GM23248 (cell line): ENCODE data around the gene LUC7L. TPM values are rescaled to one million over a fixed set of nuclear protein-coding genes. Genes with fewer than 3 reads are reported as not detected.

Experiments
- DNase-seq: peaks from one replicate; pipeline ENCODE4 v3.0.0-alpha.2; 2015
- H2AFZ ChIP-seq: fragments of 200-600 bp; sonication (generic); 2 replicates; pipeline ENCODE4 v1.6.1; 2016; ENCODE audit warnings: antibody characterized with exemption
- H3F3A ChIP-seq: fragments of 200-600 bp; sonication (generic); 2 replicates; pipeline ENCODE4 v1.6.1; 2016; ENCODE audit warnings: mild to moderate bottlenecking, antibody characterized with exemption, mixed run types; ENCODE audit not compliant: insufficient read depth
- H3K27ac ChIP-seq: fragments of 200-600 bp; sonication (generic); 2 replicates; pipeline ENCODE4 v1.5.1; 2016; ENCODE audit warnings: mild to moderate bottlenecking
- H3K27me3 ChIP-seq: fragments of 200-600 bp; sonication (generic); replicated peaks from 2 replicates; pipeline ENCODE4 v1.6.1; 2016; ENCODE audit warnings: mild to moderate bottlenecking; ENCODE audit not compliant: insufficient read depth
- H3K36me3 ChIP-seq: fragments of 200-600 bp; sonication (generic); 2 replicates; pipeline ENCODE4 v1.6.1; 2016; ENCODE audit warnings: low read depth, mild to moderate bottlenecking
- H3K4me1 ChIP-seq: fragments of 200-600 bp; sonication (generic); 2 replicates; pipeline ENCODE4 v1.6.1; 2016; ENCODE audit warnings: mild to moderate bottlenecking; ENCODE audit not compliant: insufficient read depth
- H3K4me2 ChIP-seq: fragments of 200-600 bp; sonication (generic); one replicate; pipeline ENCODE4 v1.6.1; 2016; ENCODE audit warnings: mild to moderate bottlenecking; ENCODE audit not compliant: unreplicated experiment
- H3K4me3 ChIP-seq: fragments of 200-600 bp; sonication (generic); 2 replicates; pipeline ENCODE4 v1.5.1; 2016; ENCODE audit warnings: mild to moderate bottlenecking
- H3K79me2 ChIP-seq: fragments of 200-600 bp; sonication (generic); 2 replicates; pipeline ENCODE4 v1.6.1; 2016; ENCODE audit warnings: mild to moderate bottlenecking; ENCODE audit not compliant: insufficient read depth
- H3K9ac ChIP-seq: fragments of 200-600 bp; sonication (generic); 2 replicates; pipeline ENCODE4 v1.6.1; 2016; ENCODE audit warnings: mild to moderate bottlenecking
- H3K9me2 ChIP-seq: fragments of 200-600 bp; sonication (generic); 2 replicates; pipeline ENCODE4 v1.6.1; 2016; ENCODE audit warnings: mixed run types, mild to moderate bottlenecking, moderate library complexity; ENCODE audit not compliant: insufficient read depth
- H3K9me3 ChIP-seq: fragments of 200-600 bp; sonication (generic); one replicate; pipeline ENCODE4 v1.6.1; 2017; ENCODE audit warnings: low read depth
- H4K20me1 ChIP-seq: fragments of 200-600 bp; sonication (generic); 2 replicates; pipeline ENCODE4 v1.6.0; 2016; ENCODE audit not compliant: insufficient read depth
- EZH2 ChIP-seq: fragments of 200-600 bp; sonication (generic); IDR thresholded peaks from 2 replicates; pipeline ENCODE4 v1.6.1; 2018; ENCODE audit warnings: antibody characterized with exemption, mild to moderate bottlenecking; ENCODE audit not compliant: insufficient read depth, poor library complexity, severe bottlenecking
- EZH2phosphoT487 ChIP-seq: fragments of 200-600 bp; sonication (generic); IDR thresholded peaks from 2 replicates; pipeline ENCODE4 v1.6.1; 2018; ENCODE audit warnings: antibody characterized with exemption, moderate library complexity, mild to moderate bottlenecking, low read depth; ENCODE audit not compliant: insufficient read depth
- WGBS, 2 experiments: methylation state at CpG; one replicate each; pipeline ENCODE4 v1.1.6; 2015 to 2017; ENCODE audit warnings: low lambda C conversion rate in 2 of 2, low coverage in 1 of 2; ENCODE audit errors: missing lambda C conversion rate in 2 of 2; 5-methylcytosine and 5-hydroxymethylcytosine counted together
- in situ Hi-C: fragments of 300-500 bp; cut with MboI; formaldehyde crosslinking; loops from 2 replicates; pipeline ENCODE4 v1.15.0; 2020
- polyA plus RNA-seq: library from polyadenylated mRNA; unstranded; fragments of >200 nt; fragmentation: Nextera tagmentation; extraction: Ambion mirVana; gene quantifications from 2 replicates; pipeline ENCODE4 v1.2.1, GENCODE V29; 2016
- small RNA-seq: library from RNA; depleted of rRNA; stranded (forward); fragments of <200 nt; gene quantifications from one replicate; pipeline ENCODE3, GENCODE V24; 2014; ENCODE audit warnings: low read depth, low replicate concordance
- total RNA-seq: library from RNA; depleted of rRNA; stranded (reverse); fragments of >200 nt; shearing (Covaris generic); gene quantifications from 2 replicates; pipeline ENCODE4 v1.2.3, GENCODE V29; 2014; rRNA removed

LUC7L gene
- total and polyA plus RNA-seq, 2 experiments from 2014 or later = 37.3 to 49.6 TPM

GRCh38 chr16:143456-143855, 85.8 kb downstream of the LUC7L start:
- Histone ChIP-seq H4K20me1 (no peaks in the 10 kb centered on the region), H3K9me2 (no peaks in the 10 kb centered on the region), H3K4me2 (no peak overlapping the region), H3K4me1 (no peaks in the 10 kb centered on the region), H3K27ac (no peak overlapping the region), H3K36me3 (no peaks in the 10 kb centered on the region), H3K4me3 (no peak overlapping the region), H3K9me3 (no peaks in the 10 kb centered on the region), H3K9ac (no peak overlapping the region), H3F3A (no peaks in the 10 kb centered on the region), H2AFZ (no peak overlapping the region), H3K79me2 (no peaks in the 10 kb centered on the region), H3K27me3 (no peaks in the 10 kb centered on the region)
- DNase-seq = no peak
- in situ Hi-C loops = no loop called here
- TF ChIP-seq EZH2phosphoT487 (no peak), EZH2 (no peak)
- 52 to 57% methylated on average over 6 of the region's 6 CpGs for WGBS, 2 experiments

GRCh38 chr16:143047-143446, 86.2 kb downstream of the LUC7L start:
- TF ChIP-seq EZH2 = no peak
- TF ChIP-seq EZH2phosphoT487 = no peak
- H3K9ac ChIP-seq = no peak overlapping the region
- H3K9me3 ChIP-seq = no peaks in the 10 kb centered on the region
- H3F3A ChIP-seq = no peaks in the 10 kb centered on the region
- 72 to 73% methylated on average over 6 of the region's 6 CpGs for WGBS, 2 experiments
- H3K27me3 ChIP-seq = no peaks in the 10 kb centered on the region
- no peaks in the 10 kb centered on the region for H3K36me3 ChIP-seq
- no peaks in the 10 kb centered on the region for H3K4me1 ChIP-seq
- H3K27ac ChIP-seq = no peak overlapping the region
- no peak for DNase-seq
- in situ Hi-C loops = no loop called here
- H2AFZ ChIP-seq = no peak overlapping the region
- no peak overlapping the region for H3K4me3 ChIP-seq
- H3K79me2 ChIP-seq = peaks cover 1% of the 10 kb centered on the region
- no peak overlapping the region for H3K4me2 ChIP-seq
- H4K20me1 ChIP-seq = no peaks in the 10 kb centered on the region
- no peaks in the 10 kb centered on the region for H3K9me2 ChIP-seq

GRCh38 chr16:142405-142967, 86.8 kb downstream of the LUC7L start:
- Histone ChIP-seq H3K27me3 (no peaks in the 10 kb centered on the region), H3K9me2 (no peaks in the 10 kb centered on the region), H3K4me3 (no peak overlapping the region), H3K36me3 (no peaks in the 10 kb centered on the region), H3K27ac (no peak overlapping the region), H3K9ac (no peak overlapping the region), H3K4me2 (no peak overlapping the region), H3F3A (no peaks in the 10 kb centered on the region), H3K9me3 (no peaks in the 10 kb centered on the region), H3K79me2 (peaks cover 7% of the 10 kb centered on the region), H3K4me1 (0 out of 2 replicates have a peak, but pooled peaks cover under 1% of the 10 kb centered on the region), H4K20me1 (no peaks in the 10 kb centered on the region), H2AFZ (no peak overlapping the region)
- no peak for DNase-seq
- TF ChIP-seq EZH2 (no peak), EZH2phosphoT487 (no peak)
- in situ Hi-C loops = no loop called here
- 83 to 88% methylated on average over 12 of the region's 12 CpGs for WGBS, 2 experiments

- Histone ChIP-seq H3K36me3 (no peaks in the 10 kb centered on the region), H3F3A (no peaks in the 10 kb centered on the region), H3K9ac (no peak overlapping the region), H3K4me2 (no peak overlapping the region), H3K27ac (no peak overlapping the region), H3K4me3 (no peak overlapping the region), H3K27me3 (no peaks in the 10 kb centered on the region), H4K20me1 (no peaks in the 10 kb centered on the region), H3K9me2 (no peaks in the 10 kb centered on the region), H3K4me1 (0 out of 2 replicates have a peak, but pooled peaks cover 5% of the 10 kb centered on the region), H2AFZ (no peak overlapping the region), H3K9me3 (no peaks in the 10 kb centered on the region), H3K79me2 (peaks cover 28% of the 10 kb centered on the region)
- WGBS, 2 experiments = 52 to 57% methylated on average over 10 of the region's 10 CpGs
- no peak for DNase-seq
- in situ Hi-C loops = no loop called here
- TF ChIP-seq EZH2phosphoT487 (no peak), EZH2 (no peak)
These were observed 88.9 kb downstream of the LUC7L start for GRCh38 chr16:140175-140857.

Small RNA genes lying within 50 kb of the gene (small RNA-seq; reads per million reads assigned to genes)
- not detected for gene RF00019

Other genes starting within 250 kb of the LUC7L start
- 2.2 and 5.2 TPM in 2 replicates for gene POLR3K, start 175.8 kb downstream of the LUC7L start, total RNA-seq
- gene POLR3K, start 175.8 kb downstream of the LUC7L start, polyA plus RNA-seq = 16.0 and 17.2 TPM in 2 replicates
- gene SNRNP25, start 175.6 kb downstream of the LUC7L start, total RNA-seq = 12.1 and 17.6 TPM in 2 replicates
- 30.4 and 31.5 TPM in 2 replicates for gene SNRNP25, start 175.6 kb downstream of the LUC7L start, polyA plus RNA-seq
- gene RHBDF1, start 156.8 kb downstream of the LUC7L start, total RNA-seq = 54.6 and 61.7 TPM in 2 replicates
- 62.2 and 62.6 TPM in 2 replicates for gene RHBDF1, start 156.8 kb downstream of the LUC7L start, polyA plus RNA-seq
- 127 and 222 TPM in 2 replicates for gene MPG, start 151.2 kb downstream of the LUC7L start, total RNA-seq
- gene MPG, start 151.2 kb downstream of the LUC7L start, polyA plus RNA-seq = 132 and 134 TPM in 2 replicates
- 6.4 and 10.6 TPM in 2 replicates for gene NPRL3, start 90.8 kb downstream of the LUC7L start, total RNA-seq
- 11.6 and 13.6 TPM in 2 replicates for gene NPRL3, start 90.8 kb downstream of the LUC7L start, polyA plus RNA-seq
- gene HBZ, start 76.8 kb downstream of the LUC7L start, total RNA-seq = not detected in 2 replicates
- not detected in 2 replicates for gene HBZ, start 76.8 kb downstream of the LUC7L start, polyA plus RNA-seq
- gene HBM, start 63.5 kb downstream of the LUC7L start, total RNA-seq = not detected in 2 replicates
- gene HBM, start 63.5 kb downstream of the LUC7L start, polyA plus RNA-seq = not detected in 2 replicates
- not detected in 2 replicates for gene HBA2, start 56.6 kb downstream of the LUC7L start, total RNA-seq
- gene HBA2, start 56.6 kb downstream of the LUC7L start, polyA plus RNA-seq = not detected in 2 replicates
- not detected in 2 replicates for gene HBA1, start 52.8 kb downstream of the LUC7L start, total RNA-seq
- not detected in 2 replicates for gene HBA1, start 52.8 kb downstream of the LUC7L start, polyA plus RNA-seq
- gene HBQ1, start 49.0 kb downstream of the LUC7L start, total RNA-seq = not detected in 2 replicates
- not detected in 2 replicates for gene HBQ1, start 49.0 kb downstream of the LUC7L start, polyA plus RNA-seq
- gene FAM234A, start 5.4 kb upstream of the LUC7L start, total RNA-seq = 165 and 202 TPM in 2 replicates
- gene FAM234A, start 5.4 kb upstream of the LUC7L start, polyA plus RNA-seq = 113 and 119 TPM in 2 replicates
- gene RGS11, start 46.5 kb upstream of the LUC7L start, total RNA-seq = 2.4 and 7.0 TPM in 2 replicates
- gene RGS11, start 46.5 kb upstream of the LUC7L start, polyA plus RNA-seq = 4.4 and 4.5 TPM in 2 replicates
- 0.65 TPM in 1 of 2 replicates, not detected in the other for gene ARHGDIG, start 51.1 kb upstream of the LUC7L start, total RNA-seq
- gene ARHGDIG, start 51.1 kb upstream of the LUC7L start, polyA plus RNA-seq = 0.38 and 0.40 TPM in 2 replicates
- gene PDIA2, start 53.7 kb upstream of the LUC7L start, total RNA-seq = not detected in 2 replicates
- gene PDIA2, start 53.7 kb upstream of the LUC7L start, polyA plus RNA-seq = not detected in 2 replicates
- gene AXIN1, start 123.3 kb upstream of the LUC7L start, total RNA-seq = 25.5 and 27.1 TPM in 2 replicates
- 3.0 and 3.3 TPM in 2 replicates for gene AXIN1, start 123.3 kb upstream of the LUC7L start, polyA plus RNA-seq
- 94.1 and 103 TPM in 2 replicates for gene MRPL28, start 141.1 kb upstream of the LUC7L start, total RNA-seq
- 108 and 110 TPM in 2 replicates for gene MRPL28, start 141.1 kb upstream of the LUC7L start, polyA plus RNA-seq
- gene PGAP6, start 152.5 kb upstream of the LUC7L start, total RNA-seq = 78.4 and 98.6 TPM in 2 replicates
- gene PGAP6, start 152.5 kb upstream of the LUC7L start, polyA plus RNA-seq = 16.4 and 20.6 TPM in 2 replicates
- gene NME4, start 167.8 kb upstream of the LUC7L start, total RNA-seq = 128 and 175 TPM in 2 replicates
- 283 and 293 TPM in 2 replicates for gene NME4, start 167.8 kb upstream of the LUC7L start, polyA plus RNA-seq
- gene DECR2, start 172.4 kb upstream of the LUC7L start, total RNA-seq = 7.8 and 8.9 TPM in 2 replicates
- gene DECR2, start 172.4 kb upstream of the LUC7L start, polyA plus RNA-seq = 25.2 and 26.1 TPM in 2 replicates
- 27.8 and 33.5 TPM in 2 replicates for gene RAB11FIP3, start 196.2 kb upstream of the LUC7L start, total RNA-seq
- 0.46 and 1.2 TPM in 2 replicates for gene RAB11FIP3, start 196.2 kb upstream of the LUC7L start, polyA plus RNA-seq